ENCODE results near the gene SYTL3.

DNA sequence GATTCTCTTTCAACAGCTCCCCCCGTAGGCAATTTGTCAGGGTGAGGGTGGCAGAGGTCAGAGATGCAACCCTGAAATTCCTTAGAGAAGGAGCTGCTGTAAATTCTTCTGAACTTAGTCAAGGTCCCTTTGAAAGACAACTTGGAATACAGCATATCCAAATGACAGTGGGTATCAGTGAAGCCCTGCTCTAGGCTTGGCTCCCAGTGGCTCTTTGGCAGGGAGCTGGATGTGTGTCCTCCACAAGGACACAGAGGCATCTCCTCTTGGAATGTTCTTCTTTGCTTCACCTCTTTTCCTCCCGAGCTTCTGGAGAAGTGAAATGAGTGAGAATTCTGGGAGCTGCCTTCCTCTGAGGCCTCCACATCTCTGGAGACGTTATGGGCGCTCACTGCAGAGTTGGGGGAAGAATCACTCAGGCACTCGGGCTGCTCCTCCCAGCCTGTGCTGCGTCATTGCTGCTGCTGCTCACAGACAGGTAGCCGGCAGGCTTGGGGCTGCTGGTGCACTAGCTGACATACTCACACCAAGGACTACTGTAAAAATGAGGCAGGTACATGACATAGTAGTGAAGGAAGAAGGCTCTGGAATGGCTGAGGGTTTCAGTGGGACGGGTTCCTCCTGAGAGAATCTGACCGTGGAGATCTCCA is 39.4 kb upstream of the SYTL3 start:
- TF ChIP-seq CTCF (IDR thresholded peaks at IDR 0.05) (no peak), POLR2A (IDR thresholded peaks at IDR 0.05) (no peak), EP300 (IDR thresholded peaks at IDR 0.05) (no peak)

Measured in stomach (tissue), 4 donors.